Measurements from ENCODE around the gene ABLIM1.

Gene ABLIM1

GRCh38 chr10:114398587-114399331, 259.3 kb downstream of the ABLIM1 start:
- TF ChIP-seq SIN3A (IDR thresholded peaks at IDR 0.05; ENCODE audit: borderline replicate concordance, insufficient read depth, low read length) (no peak), FOXP2 (optimal IDR thresholded peaks at IDR 0.05; ENCODE audit: borderline replicate concordance, extremely low read depth, extremely low read length, insufficient read depth) (no peak), REST (IDR thresholded peaks at IDR 0.05; ENCODE audit: insufficient read depth in 1 of 2, low read depth in 2 of 2, low read length in 2 of 2) (no peak), POLR2AphosphoS5 (IDR thresholded peaks at IDR 0.05; ENCODE audit: low read depth, low read length) (no peak), TAF1 (IDR thresholded peaks at IDR 0.05; ENCODE audit: borderline replicate concordance, insufficient read depth, low read length) (no peak)

GRCh38 chr10:114397651-114398145, 260.4 kb downstream of the ABLIM1 start:
- TF ChIP-seq FOXP2 (optimal IDR thresholded peaks at IDR 0.05; ENCODE audit: borderline replicate concordance, extremely low read depth, extremely low read length, insufficient read depth) (no peak), POLR2AphosphoS5 (IDR thresholded peaks at IDR 0.05; ENCODE audit: low read depth, low read length) (no peak), SIN3A (IDR thresholded peaks at IDR 0.05; ENCODE audit: borderline replicate concordance, insufficient read depth, low read length) (no peak), REST (IDR thresholded peaks at IDR 0.05; ENCODE audit: insufficient read depth in 1 of 2, low read depth in 2 of 2, low read length in 2 of 2) (no peak), TAF1 (IDR thresholded peaks at IDR 0.05; ENCODE audit: borderline replicate concordance, insufficient read depth, low read length) (no peak)

- TF ChIP-seq SIN3A (IDR thresholded peaks at IDR 0.05; ENCODE audit: borderline replicate concordance, insufficient read depth, low read length) (no peak), TAF1 (IDR thresholded peaks at IDR 0.05; ENCODE audit: borderline replicate concordance, insufficient read depth, low read length) (no peak), POLR2AphosphoS5 (IDR thresholded peaks at IDR 0.05; ENCODE audit: low read depth, low read length) (no peak), REST (IDR thresholded peaks at IDR 0.05; ENCODE audit: insufficient read depth in 1 of 2, low read depth in 2 of 2, low read length in 2 of 2) (no peak), FOXP2 (optimal IDR thresholded peaks at IDR 0.05; ENCODE audit: borderline replicate concordance, extremely low read depth, extremely low read length, insufficient read depth) (no peak)
Observed at GRCh38 chr10:114396464-114396863, 261.6 kb downstream of the ABLIM1 start.

- TF ChIP-seq POLR2AphosphoS5 (IDR thresholded peaks at IDR 0.05; ENCODE audit: low read depth, low read length) (no peak), SIN3A (IDR thresholded peaks at IDR 0.05; ENCODE audit: borderline replicate concordance, insufficient read depth, low read length) (no peak), FOXP2 (optimal IDR thresholded peaks at IDR 0.05; ENCODE audit: borderline replicate concordance, extremely low read depth, extremely low read length, insufficient read depth) (no peak), TAF1 (IDR thresholded peaks at IDR 0.05; ENCODE audit: borderline replicate concordance, insufficient read depth, low read length) (no peak), REST (IDR thresholded peaks at IDR 0.05; ENCODE audit: insufficient read depth in 1 of 2, low read depth in 2 of 2, low read length in 2 of 2) (no peak)
Observed at GRCh38 chr10:114395366-114396022, 262.6 kb downstream of the ABLIM1 start.
